ENCODE data around the gene LCLAT1.

- TF ChIP-seq, protein P1, sequence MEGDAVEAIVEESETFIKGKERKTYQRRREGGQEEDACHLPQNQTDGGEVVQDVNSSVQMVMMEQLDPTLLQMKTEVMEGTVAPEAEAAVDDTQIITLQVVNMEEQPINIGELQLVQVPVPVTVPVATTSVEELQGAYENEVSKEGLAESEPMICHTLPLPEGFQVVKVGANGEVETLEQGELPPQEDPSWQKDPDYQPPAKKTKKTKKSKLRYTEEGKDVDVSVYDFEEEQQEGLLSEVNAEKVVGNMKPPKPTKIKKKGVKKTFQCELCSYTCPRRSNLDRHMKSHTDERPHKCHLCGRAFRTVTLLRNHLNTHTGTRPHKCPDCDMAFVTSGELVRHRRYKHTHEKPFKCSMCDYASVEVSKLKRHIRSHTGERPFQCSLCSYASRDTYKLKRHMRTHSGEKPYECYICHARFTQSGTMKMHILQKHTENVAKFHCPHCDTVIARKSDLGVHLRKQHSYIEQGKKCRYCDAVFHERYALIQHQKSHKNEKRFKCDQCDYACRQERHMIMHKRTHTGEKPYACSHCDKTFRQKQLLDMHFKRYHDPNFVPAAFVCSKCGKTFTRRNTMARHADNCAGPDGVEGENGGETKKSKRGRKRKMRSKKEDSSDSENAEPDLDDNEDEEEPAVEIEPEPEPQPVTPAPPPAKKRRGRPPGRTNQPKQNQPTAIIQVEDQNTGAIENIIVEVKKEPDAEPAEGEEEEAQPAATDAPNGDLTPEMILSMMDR (IDR thresholded peaks at IDR 0.05; ENCODE audit: borderline replicate concordance, extremely low read depth, low read length, poor library complexity, severe bottlenecking) = no peak
- no peak for TF ChIP-seq EZH2 (IDR thresholded peaks at IDR 0.05; ENCODE audit: borderline replicate concordance, low read depth, low read length, severe bottlenecking)
Observed at GRCh38 chr2:30527859-30528258, 80.8 kb downstream of the LCLAT1 start.

All from DND-41 (cell line).